ENCODE data around the gene CALHM3. TPM values are rescaled to one million over a fixed set of nuclear protein-coding genes. Genes with fewer than 3 reads are reported as not detected.

The CALHM3 gene
- polyA plus RNA-seq, 3 donors = not detected

DNA sequence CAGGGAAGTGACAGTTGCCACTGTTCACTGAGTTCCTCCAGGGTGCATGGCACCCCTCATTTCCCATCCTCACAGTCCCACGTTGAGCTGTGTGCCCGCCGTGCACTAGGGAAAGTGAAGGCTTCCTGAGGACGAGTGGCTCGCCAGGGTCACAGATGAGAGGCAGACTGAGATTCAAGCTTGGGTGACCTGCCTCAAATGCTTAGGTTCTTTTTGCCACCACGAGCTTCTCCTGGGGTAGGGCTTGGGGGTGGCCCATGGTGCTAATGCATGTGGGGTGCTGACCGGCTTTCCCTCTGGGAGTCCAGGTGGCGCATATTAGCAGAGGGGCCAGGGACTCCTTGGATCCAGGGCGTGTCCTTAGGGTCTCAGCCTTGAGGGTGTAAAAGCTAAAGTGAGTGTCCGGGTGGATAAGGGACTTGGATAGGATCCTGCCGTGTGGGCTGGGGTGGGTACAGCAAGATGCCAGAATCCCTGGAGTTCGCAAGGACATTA is 28.8 kb downstream of the CALHM3 start:
- no peak for DNase-seq

DNA sequence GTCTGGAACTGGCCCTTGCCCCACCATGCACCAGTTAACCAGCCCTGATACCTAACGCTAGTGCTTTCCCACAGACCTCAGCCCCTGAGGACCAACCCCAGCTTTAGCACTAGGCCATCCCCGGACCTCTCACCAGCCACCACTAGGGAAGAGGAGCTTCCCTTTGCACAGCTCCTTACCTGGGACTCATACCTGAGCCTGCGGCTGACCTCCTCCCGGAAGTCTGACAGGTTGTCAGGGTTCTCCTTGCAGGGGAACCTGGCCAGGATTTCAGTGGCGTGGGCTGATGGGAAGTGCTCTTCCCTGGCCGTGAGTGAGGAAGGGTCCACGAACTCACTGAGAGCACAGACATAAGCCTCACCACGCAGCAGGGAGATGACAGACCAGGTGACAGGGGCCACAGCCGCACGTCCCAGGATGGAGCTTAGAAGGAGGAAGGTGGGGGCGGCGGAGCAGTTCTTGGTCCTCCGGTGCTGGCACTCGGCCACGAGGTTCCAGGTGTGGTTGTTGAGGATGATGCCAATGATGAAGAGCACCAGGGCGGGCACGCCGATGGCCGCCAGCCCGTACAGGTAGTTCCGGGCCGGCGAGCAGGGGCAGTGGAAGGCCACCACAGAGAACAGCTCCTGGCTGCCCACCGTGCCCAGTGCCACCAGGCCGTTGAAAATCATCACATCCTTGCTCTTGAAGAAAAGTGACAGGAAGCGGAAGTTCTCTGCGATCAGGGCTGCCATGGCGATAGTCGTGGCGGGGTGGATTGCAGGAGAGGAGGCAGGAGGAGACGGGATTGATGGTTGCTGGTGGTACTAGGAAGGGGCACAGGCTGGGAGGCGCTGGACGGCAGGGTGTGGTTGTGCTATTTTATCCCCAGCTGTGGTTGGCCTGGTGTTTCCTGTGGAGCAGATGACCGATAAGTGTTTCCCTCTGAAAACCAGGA is 29.6 kb downstream of the CALHM3 start:
- no peak for DNase-seq

DNA sequence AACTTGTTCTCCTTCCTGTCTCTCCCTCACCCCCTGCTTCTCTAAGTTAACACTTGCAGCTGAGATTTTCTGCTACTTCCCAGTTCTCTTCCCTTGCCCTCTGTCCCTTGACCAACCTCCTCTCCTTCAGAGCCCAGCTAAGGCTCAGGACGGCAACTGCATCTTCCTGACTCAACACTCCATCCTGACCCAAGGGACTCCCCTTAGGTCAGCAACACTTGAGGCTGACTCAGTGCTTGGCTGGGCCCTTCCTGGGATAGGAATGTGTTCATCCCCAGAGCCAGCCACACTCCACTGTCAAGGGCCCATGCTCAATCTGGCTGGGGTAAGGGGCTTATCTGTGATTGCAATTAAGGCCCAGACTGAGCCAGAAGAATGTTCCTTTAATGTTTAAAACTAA is 30.3 kb downstream of the CALHM3 start:
- no peak for DNase-seq

DNA sequence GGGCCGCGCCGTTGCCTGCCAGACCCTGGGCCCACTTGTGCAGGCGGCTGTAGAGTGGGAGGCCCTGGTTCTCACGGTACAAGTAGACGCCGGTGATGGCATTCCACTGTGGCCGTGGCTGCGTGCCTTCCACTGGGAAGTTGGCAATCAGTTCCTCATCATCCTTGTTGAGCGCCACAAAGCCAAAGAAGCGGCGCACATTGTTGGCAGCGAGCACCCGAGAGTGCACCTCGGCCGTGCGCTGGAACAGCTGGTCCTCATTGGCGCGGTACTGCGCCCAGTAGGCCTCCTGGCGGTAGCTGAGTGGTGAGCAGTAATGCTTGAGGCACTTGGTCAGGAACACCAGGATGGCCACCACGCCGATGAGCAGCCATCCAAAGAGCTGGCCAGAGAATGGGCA is 31.9 kb downstream of the CALHM3 start:
- DNase-seq = no peak

DNA sequence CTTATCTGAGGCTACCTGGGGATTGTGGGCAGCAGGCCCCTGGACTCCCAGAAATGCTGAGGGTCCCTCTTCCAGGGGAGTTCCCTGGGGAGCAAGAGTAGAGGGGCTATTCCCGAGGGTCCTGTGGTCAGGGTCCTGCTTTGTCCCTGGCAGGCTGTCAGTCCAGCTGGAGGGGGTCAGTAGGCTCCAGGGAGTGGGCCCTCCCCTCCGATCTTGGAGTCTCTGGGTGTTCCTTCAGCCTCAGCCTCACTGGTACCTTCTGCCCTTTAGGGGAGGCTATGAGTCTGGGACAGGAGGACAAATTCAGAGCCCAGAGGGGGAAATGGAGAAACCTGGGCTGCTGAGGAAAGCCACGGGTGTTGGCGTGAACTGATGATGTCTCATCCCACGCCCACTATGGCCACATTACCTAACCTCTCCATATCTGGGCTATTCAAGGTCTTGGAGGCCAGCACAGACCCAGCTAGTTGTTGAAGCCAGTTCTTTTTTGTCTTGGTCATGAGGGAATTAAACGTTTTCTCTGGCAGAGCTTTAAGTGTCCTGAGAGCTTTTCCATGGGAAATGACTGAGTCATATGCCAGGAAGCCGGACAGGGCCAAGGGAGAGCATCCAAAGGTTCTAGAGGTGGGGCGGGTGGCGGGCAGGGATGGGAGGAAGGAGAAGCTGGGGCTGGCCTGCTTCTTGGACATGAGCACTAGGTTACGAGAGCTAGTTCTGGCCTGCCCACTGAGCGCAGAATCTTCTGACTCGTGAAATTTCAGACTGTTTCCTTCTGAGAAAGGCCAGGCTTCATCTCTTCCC is 33.1 kb downstream of the CALHM3 start:
- no peak for DNase-seq

- no peak for DNase-seq
These were observed 33.7 kb downstream of the CALHM3 start for GRCh38 chr10:103445366-103445765.

DNA sequence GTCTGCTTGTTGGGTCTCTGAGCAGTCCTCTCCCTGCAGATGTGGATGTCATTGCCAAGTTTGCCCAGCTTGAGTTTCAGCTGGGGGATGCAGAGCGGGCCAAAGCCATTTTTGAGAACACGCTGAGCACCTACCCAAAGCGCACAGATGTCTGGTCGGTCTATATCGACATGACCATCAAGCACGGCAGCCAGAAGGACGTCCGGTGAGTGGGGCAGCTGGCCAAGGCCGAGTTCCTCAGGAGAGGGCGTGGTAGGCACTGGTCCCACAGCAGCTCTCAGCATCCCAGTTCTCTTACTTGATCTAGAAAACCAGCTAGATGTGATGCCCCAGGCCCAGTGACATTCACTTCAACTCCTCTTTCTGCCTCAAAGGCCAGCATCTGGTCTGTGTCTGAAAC is 34.6 kb downstream of the CALHM3 start:
- no peak for DNase-seq

- no peak for DNase-seq
These were observed 35.4 kb downstream of the CALHM3 start for GRCh38 chr10:103443475-103444185.

GRCh38 chr10:103442031-103442461 is 37.0 kb downstream of the CALHM3 start:
- DNase-seq = no peak

DNA sequence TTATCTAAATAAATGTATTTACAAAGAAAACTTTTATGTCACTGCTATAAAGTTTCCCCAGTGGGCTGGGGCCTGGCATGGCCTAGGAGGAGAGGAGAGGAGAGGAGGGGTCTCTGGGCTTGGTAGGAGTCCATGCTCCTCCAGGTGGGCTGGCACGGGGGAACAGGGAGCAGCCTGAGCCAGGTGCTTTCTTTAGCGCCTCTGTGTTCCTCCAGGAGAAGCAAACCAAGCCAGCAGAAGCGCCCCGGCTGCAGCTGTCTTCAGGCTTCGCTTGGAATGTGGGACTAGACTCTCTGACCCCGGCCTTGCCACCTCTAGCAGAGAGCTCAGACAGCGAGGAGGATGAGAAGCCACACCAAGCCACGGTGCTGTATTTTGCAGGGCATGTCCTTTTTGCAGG is 37.4 kb downstream of the CALHM3 start:
- no peak for DNase-seq

DNA sequence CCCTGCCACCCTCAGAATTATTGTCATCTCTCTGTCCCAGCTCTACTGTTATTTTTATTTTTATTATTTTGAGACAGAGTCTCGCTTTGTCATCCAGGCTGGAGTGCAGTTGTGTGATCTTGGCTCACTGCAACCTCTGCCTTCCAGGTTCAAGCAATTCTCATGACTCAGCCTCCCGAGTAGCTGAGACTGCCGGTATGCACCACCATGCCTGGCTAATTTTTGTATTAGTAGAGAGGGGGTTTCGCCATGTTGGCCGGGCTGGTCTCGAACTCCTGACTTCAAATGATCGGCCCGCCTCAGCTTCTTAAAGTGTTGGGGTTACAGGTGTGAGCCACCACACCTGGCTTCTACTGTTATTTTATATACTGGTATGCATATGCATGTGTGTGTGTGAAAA is 37.8 kb downstream of the CALHM3 start:
- no peak for DNase-seq

- DNase-seq = no peak
These were observed 38.6 kb downstream of the CALHM3 start for GRCh38 chr10:103440416-103440815.

GRCh38 chr10:103439776-103440175 is 39.3 kb downstream of the CALHM3 start:
- DNase-seq = no peak

DNA sequence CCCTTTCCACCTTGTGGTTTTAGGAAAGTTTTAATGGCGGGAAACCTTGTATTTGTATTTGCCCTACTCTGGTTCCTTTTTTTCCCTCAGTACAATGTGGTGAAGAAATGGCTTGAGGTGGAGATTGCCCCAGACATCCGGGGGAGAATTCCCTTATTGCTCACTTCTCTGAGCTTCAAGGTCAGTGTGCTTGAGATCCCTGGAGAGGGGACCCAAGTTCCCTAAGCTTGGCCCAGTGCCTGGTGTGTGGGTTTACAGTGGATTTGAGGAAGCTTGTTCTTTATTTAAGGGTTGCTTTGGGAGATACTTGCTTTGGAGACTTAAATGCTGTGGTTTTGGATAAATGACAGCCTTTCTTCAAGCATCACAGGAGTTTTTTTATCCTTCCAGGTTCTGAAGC is 45.2 kb downstream of the CALHM3 start:
- no peak for DNase-seq

DNA sequence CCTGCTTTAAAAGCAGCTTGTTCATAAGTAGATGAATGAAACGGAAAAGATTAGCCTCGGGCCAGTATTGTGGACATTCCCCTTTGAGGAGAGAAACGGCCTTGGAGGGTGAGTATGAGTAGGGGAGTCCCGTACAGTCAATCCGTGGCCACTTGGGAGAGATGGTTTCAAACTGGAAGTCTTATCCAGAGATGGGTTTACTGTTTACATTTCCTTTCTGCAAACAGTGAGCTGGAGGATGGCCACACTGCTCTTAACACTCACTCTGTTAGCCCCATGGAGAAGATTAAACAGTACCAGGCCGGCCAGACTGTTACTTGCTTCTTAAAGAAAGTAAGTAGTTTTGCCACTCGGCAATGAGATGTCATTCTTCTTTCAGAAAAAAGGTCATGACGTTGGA is 47.1 kb downstream of the CALHM3 start:
- no peak for DNase-seq

- DNase-seq = no peak
These were observed 49.4 kb downstream of the CALHM3 start for GRCh38 chr10:103429647-103430046.

DNA sequence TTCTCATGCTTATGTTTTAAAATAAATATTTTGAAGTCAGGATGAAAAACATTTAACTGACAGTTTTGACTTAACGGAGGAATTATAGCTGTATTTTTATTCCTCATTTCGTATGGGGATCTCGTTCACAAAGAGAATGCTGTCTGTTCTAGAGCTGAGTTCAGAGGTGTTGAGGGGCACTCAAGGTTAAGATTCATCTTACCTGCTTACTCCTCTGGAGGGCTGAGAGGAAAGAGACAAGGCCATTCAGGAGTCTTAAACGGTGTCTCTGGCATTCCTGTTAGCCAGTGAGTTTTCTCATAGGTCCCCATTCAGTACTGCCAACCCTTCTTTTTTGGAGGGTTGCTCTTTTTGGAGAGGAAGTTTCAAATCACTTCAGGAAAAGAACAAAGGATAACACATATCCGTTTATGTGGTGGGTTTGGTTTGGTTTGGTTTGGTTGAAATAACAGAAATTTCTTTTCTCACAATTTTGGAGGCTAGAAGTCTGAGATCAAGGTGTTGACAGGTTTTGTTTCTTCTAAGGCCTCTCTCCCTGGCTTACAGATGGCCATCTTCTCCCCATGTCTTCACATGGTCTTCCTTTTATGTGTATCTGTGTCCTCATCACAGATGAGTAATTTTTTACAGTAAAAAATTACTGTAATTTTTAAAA is 49.9 kb downstream of the CALHM3 start:
- no peak for DNase-seq

DNA sequence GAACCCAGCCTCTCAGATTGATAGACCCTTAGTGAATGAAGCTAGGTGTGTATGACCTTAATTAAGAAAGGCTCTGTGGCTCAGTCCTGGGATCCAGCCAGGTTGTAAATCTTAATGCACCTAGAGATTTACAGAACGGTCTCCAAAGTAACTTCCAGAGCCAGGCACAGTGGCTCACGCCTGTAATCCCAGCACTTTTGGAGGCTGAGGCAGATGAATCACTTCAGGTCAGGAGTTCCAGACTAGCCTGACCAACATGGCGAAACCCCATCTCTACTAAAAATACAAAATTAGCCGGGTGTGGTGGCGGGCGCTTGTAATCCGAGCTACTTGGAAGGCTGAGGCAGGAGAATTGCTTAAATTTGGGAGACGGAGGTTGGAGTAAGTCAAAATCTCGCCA is 51.2 kb downstream of the CALHM3 start:
- DNase-seq = no peak

DNA sequence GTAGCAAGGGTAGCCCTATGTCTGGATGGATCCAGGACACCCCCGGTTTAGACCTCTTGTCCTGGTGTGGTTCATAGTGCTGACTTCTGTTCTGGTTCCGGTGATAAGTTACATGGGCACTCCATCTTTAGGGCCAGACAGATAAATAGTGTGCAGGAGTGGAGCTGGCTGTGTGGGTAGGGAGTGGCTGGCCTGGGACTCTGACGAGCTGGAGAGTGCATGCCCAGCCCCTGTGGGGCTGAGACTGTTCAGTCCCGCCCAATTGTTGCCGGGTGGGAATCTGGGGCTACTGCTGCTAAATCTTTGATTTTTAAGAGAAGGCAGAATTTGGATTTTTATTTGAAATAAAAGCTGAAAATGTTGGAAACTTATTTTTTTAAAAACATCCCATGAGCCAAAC is 55.3 kb downstream of the CALHM3 start:
- no peak for DNase-seq
